GM12878 (cell line): ENCODE results near the gene SMG6. TPM values are rescaled to one million over a fixed set of nuclear protein-coding genes. Genes with fewer than 3 reads are reported as not detected.

Source experiments
- ATAC-seq: fragments of 200-7000 bp; cut with Tn5 transposase; 3 replicates; pipeline ENCODE4 v1.9.1; 2020; ENCODE audit warnings: mild to moderate bottlenecking, moderate library complexity
- BruUV-seq: library from RNA; stranded (reverse); fragments of 400-500 nt; replicated peaks from 2 replicates; lab custom pipeline; 2021; lab: Mats Ljungman, UMichigan
- CTCF ChIA-PET: fragments of 300-600 bp; sonication (Branson Sonifier 250); formaldehyde crosslinking; extraction: SDS; loops from one replicate; lab custom pipeline; 2021; ENCODE audit warnings: inconsistent platforms; lab: Yijun Ruan, JAX
- POLR2A ChIA-PET: fragments of 350-600 bp; formaldehyde crosslinking; extraction: SDS; loops from one replicate; lab custom pipeline; 2021; ENCODE audit warnings: inconsistent platforms; lab: Charles Lee
- RAD21 ChIA-PET: fragments of 300-600 bp; sonication (Branson Sonifier 250); formaldehyde crosslinking; loops from one replicate; lab custom pipeline; 2023; ENCODE audit warnings: antibody characterized with exemption; ENCODE audit not compliant: unreplicated experiment; lab: Charles Lee
- SMC1A ChIA-PET: fragments of 300-600 bp; sonication (Branson Sonifier 250); formaldehyde crosslinking; loops from one replicate; lab custom pipeline; 2023; ENCODE audit not compliant: unreplicated experiment, uncharacterized antibody; lab: Charles Lee
- DNase-seq: peaks from one replicate; pipeline ENCODE4 v3.0.0-alpha.2; 2011; ENCODE audit warnings: low read depth, low spot score
- FAIRE-seq: peaks from 3 replicates; lab custom pipeline; 2011; peaks lifted over from hg19 to GRCh38; lab: Jason Lieb, UNC
- H2AFZ ChIP-seq: 2 replicates; pipeline ENCODE4 v1.6.0; 2011; ENCODE audit warnings: low read depth, low read length, control low read depth; ENCODE audit not compliant: control insufficient read depth
- H3K27ac ChIP-seq: 2 replicates; pipeline ENCODE4 v1.5.1; 2011; ENCODE audit warnings: control low read depth; ENCODE audit not compliant: control insufficient read depth, insufficient read depth
- H3K27me3 ChIP-seq, 2 experiments: replicated peaks in 1 of 2; 2 replicates each; pipeline versions ENCODE4 v1.6.0 to v1.6.1; 2011; ENCODE audit warnings: low read length in 1 of 2; ENCODE audit not compliant: control insufficient read depth in 2 of 2, insufficient read depth in 2 of 2
- H3K36me3 ChIP-seq, 2 experiments: 2 replicates each; pipeline ENCODE4 v1.5.1; 2011; ENCODE audit warnings: low read length in 1 of 2; ENCODE audit not compliant: control insufficient read depth in 2 of 2, insufficient read depth in 2 of 2
- H3K4me1 ChIP-seq: 2 replicates; pipeline ENCODE4 v1.6.1; 2011; ENCODE audit warnings: mild to moderate bottlenecking, low read length, moderate library complexity, mixed read lengths; ENCODE audit not compliant: control insufficient read depth, insufficient read depth
- H3K4me2 ChIP-seq: 2 replicates; pipeline ENCODE4 v1.6.0; 2011; ENCODE audit warnings: control low read depth; ENCODE audit not compliant: control insufficient read depth, insufficient read depth
- H3K4me3 ChIP-seq: fragments of 200-600 bp; sonication (generic); 2 replicates; pipeline ENCODE4 v1.5.1; 2016
- H3K79me2 ChIP-seq: 2 replicates; pipeline ENCODE4 v1.6.0; 2011; ENCODE audit warnings: low read length; ENCODE audit not compliant: control insufficient read depth, insufficient read depth
- H3K9ac ChIP-seq: 2 replicates; pipeline ENCODE4 v1.8.0; 2011; ENCODE audit warnings: low read length, control low read depth, mixed read lengths; ENCODE audit not compliant: control insufficient read depth, insufficient read depth
- H3K9me3 ChIP-seq: replicated peaks from 3 replicates; pipeline ENCODE4 v1.5.1; 2011; ENCODE audit warnings: mild to moderate bottlenecking, low read length; ENCODE audit not compliant: control insufficient read depth, insufficient read depth
- H4K20me1 ChIP-seq: 2 replicates; pipeline ENCODE4 v1.6.0; 2011; ENCODE audit not compliant: control insufficient read depth, insufficient read depth
- BHLHE40 ChIP-seq, 2 experiments: fragments of 450-650 bp in 1 of 2; IDR thresholded peaks; 2 replicates each; pipeline ENCODE4 v1.6.1; 2011 to 2017; ENCODE audit warnings: low read depth in 2 of 2, borderline replicate concordance in 1 of 2, improper control_type of control experiment in 1 of 2, low read length in 1 of 2, mild to moderate bottlenecking in 1 of 2
- CREB1 ChIP-seq: IDR thresholded peaks from 2 replicates; pipeline ENCODE4 v1.6.1; 2012; ENCODE audit warnings: low read depth, mild to moderate bottlenecking, inconsistent platforms
- EGR1 ChIP-seq, 2 experiments: IDR thresholded peaks; 1 replicate in 1 of 2; 2 replicates in 1 of 2; pipeline ENCODE4 v1.6.1; 2011 to 2012; ENCODE audit warnings: low read depth in 2 of 2, low read length in 2 of 2, borderline replicate concordance in 1 of 2, mild to moderate bottlenecking in 1 of 2, moderate library complexity in 1 of 2
- ESRRA ChIP-seq: IDR thresholded peaks from 2 replicates; pipeline ENCODE4 v1.6.1; 2012; ENCODE audit warnings: mild to moderate bottlenecking, low read length, improper control_type of control experiment
- HDAC2 ChIP-seq: fragments of 200-600 bp; sonication (generic); IDR thresholded peaks from 2 replicates; pipeline ENCODE4 v1.6.1; 2017
- JUNB ChIP-seq: IDR thresholded peaks from 2 replicates; pipeline ENCODE4 v1.6.1; 2016; ENCODE audit warnings: antibody characterized with exemption, mild to moderate bottlenecking
- NFYB ChIP-seq: IDR thresholded peaks from 2 replicates; pipeline ENCODE4 v1.6.1; 2011; ENCODE audit warnings: low read depth, mild to moderate bottlenecking, low read length, improper control_type of control experiment, moderate library complexity; ENCODE audit not compliant: insufficient read depth
- NR2F1 ChIP-seq: fragments of 450-650 bp; conservative IDR thresholded peaks from 2 replicates; pipeline ENCODE4 v1.6.1; 2017; ENCODE audit warnings: mild to moderate bottlenecking
- POLR2A ChIP-seq: IDR thresholded peaks from 2 replicates; pipeline ENCODE4 v1.6.1; 2011; ENCODE audit warnings: low read depth, mild to moderate bottlenecking, low read length
- TAF1 ChIP-seq: IDR thresholded peaks from 2 replicates; pipeline ENCODE4 v1.6.1; 2011; ENCODE audit warnings: mild to moderate bottlenecking, low read depth, low read length, borderline replicate concordance
- YY1 ChIP-seq: IDR thresholded peaks from 2 replicates; pipeline ENCODE4 v1.6.1; 2011; ENCODE audit warnings: low read depth, mild to moderate bottlenecking, low read length
- WGBS: methylation state at CpG from one replicate; pipeline ENCODE4 v1.1.6; 2016; ENCODE audit warnings: low lambda C conversion rate; ENCODE audit not compliant: insufficient replicate concordance, insufficient coverage; ENCODE audit errors: missing lambda C conversion rate; 5-methylcytosine and 5-hydroxymethylcytosine counted together
- in situ Hi-C: fragments of 300-500 bp; cut with MboI; formaldehyde crosslinking; loops from 9 replicates; pipeline ENCODE4 v1.14.3; 2018; ENCODE audit warnings: mixed read lengths
- intact Hi-C: fragments of 100-400 bp; cut with micrococcal nuclease; formaldehyde crosslinking; loops from one replicate; pipeline ENCODE4 v1.14.2; 2022; ENCODE audit not compliant: unreplicated experiment
- polyA plus RNA-seq, 11 experiments: library from polyadenylated mRNA; depleted of rRNA in 4 of 11; unstranded in 6 of 11; stranded (reverse) in 5 of 11; fragments of >200 nt; fragmentation: Nextera tagmentation in 4 of 11; fragmentation: Illumina TruSeq in 1 of 11; extraction: Ambion mirVana in 4 of 11; extraction: Trizol in 1 of 11; gene quantifications; 1 replicate in 1 of 11; 2 replicates in 10 of 11; pipeline versions ENCODE4 v1.2.1 to v1.2.3, GENCODE V29; 2011 to 2016; ENCODE audit warnings: inconsistent platforms in 2 of 11, missing spikeins in 2 of 11, low read depth in 1 of 11
- total RNA-seq, 4 experiments: library from RNA; depleted of rRNA in 3 of 4; stranded (reverse); fragments of >200 nt in 3 of 4; fragmentation: Illumina TruSeq in 1 of 4; extraction: Trizol in 1 of 4; gene quantifications; 2 replicates each; pipeline versions ENCODE4 v1.2.1 to v1.2.3, GENCODE V29; 2013 to 2021
- TF ChIP-seq, protein P1 (sequence below): fragments of 450-650 bp; IDR thresholded peaks from 2 replicates; pipeline ENCODE4 v1.6.1; 2017; ENCODE audit warnings: mild to moderate bottlenecking, low read depth, inconsistent platforms; ENCODE audit not compliant: poor library complexity, severe bottlenecking
- TF ChIP-seq, protein P2 (sequence below): IDR thresholded peaks from 2 replicates; pipeline ENCODE4 v1.6.1; 2012; ENCODE audit warnings: low read depth, low read length, improper control_type of control experiment
- TF ChIP-seq, protein P3 (sequence below): fragments of 450-650 bp; conservative IDR thresholded peaks from 2 replicates; pipeline ENCODE4 v1.6.1; 2017; ENCODE audit warnings: mild to moderate bottlenecking, moderate library complexity

SMG6 gene
- total and polyA plus RNA-seq, 10 of the 15 experiments (the other 5 are each of a cell fraction or from before 2014, with no cell fraction given), result 0.58 to 28.7 (median 15.7) TPM

DNA sequence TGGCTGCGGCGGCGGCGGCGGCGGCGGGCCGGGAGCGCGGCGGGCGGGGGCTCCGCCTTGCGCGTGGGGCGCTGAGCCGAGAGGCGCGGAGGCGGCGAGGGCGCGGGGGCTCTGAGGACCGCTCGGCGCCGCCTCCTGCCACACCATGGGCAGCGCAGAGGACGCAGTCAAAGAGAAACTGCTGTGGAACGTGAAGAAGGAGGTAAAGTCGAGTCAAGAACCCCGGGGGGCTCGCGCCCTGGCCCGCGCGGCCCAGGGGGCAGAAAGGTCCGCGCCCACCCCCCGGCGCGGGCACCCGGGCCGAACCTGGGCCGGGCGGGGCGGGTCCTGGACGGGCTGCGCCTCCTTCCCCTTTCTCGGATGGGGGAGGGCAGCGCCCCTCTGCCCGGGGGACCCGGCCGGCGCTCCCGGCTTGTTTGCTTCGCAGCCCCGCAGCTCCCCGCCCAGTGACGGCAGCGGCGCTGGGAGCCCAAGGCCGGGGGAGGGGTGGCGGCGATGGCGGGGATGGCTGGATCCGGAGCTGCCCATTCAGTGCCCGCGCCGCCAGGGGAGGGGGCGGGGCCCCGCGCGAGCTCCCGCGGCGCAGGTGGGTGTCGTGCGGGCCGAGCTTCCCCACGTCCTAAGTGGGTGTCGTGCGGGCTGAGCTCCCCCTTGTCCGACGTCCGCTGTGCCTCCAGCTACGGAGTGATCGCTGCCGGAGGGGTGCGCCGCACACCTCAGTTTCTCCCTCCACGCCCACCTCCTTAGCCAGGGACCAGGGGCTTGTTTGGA, 34.1 kb upstream of the SMG6 start (continued):
- TF ChIP-seq EGR1 (IDR thresholded peaks at IDR 0.05; ENCODE audit: borderline replicate concordance in 1 of 2, low read depth in 2 of 2, low read length in 2 of 2), result 0 out of 3 replicates have a peak, but pooled peaks of 1 of the 2 experiments have one; percentile 21
- peak; percentile 24; the same call in 1 of the 2 replicates for TF ChIP-seq YY1
- TF ChIP-seq, all 136 proteins: peak for 9

DNA sequence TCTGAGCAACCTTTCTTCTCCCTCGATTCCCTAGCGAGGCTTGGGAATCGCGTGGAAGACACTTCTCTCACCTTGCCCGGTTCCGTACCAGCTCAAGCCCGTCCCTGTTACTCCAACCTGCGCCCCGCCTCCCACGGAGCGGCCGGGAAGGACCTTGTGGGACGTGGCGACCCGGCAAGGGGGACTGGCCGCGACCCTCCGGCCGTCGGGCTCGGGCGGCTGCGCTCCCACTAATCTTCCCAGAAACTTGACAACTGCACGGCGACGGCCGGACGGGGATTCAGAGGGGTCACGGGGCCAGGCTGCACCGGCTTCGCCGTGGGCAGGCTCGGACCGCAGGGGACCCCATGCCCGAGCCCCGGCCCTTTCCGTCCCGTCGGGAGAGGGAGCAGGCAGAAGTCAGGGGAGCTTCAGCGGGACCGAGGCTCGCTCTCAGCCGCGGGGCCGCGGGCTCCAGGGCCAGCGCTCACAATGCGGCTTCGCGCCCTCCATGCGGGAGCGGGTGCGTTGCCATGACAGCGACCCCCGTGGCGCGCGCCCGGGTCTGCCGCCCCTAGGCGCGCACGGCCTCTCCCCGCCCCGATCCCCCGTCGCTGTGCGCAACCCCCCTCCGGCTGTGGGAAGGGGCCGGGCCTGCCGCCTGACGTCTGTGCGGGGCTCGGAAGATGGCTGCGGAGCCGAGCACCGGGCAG, 33.4 kb upstream of the SMG6 start, which contains the start of gene SGSM2:
Gene SGSM2 (plus strand): TSS at position 650 of the 692 bp plus-strand sequence. CDS start 188 bp downstream, outside the sequence.
- Histone ChIP-seq H4K20me1 (no peaks in the 10 kb centered on the region), H3K9me3 (no peaks in the 10 kb centered on the region), H2AFZ (peak within 1 kb of the TSS; percentile 86), H3K4me3 (peak within 1 kb of the TSS; percentile 92), H3K4me1 (peaks cover 5% of the 10 kb centered on the region), H3K27ac (peak within 1 kb of the TSS; percentile 86), H3K4me2 (peak within 1 kb of the TSS; percentile 100), H3K79me2 (peaks cover 48% of the 10 kb centered on the region), H3K9ac (peak within 1 kb of the TSS; percentile 90), H3K27me3 (no peaks in the 10 kb centered on the region), H3K36me3 (peaks cover 3 to 21% of the 10 kb centered on the region in 2 experiments)
- ChIA-PET SMC1A (interaction anchor here (0.9 to 2.0 kb wide), 8 partner anchors 16 to 284 kb away, joined by 3 to 8 read pairs (median 4); no protein-coding TSS in a partner anchor), POLR2A (interaction anchor here (0.5 to 2.8 kb wide), 8 partner anchors 29 to 620 kb away, joined by 3 to 12 read pairs (median 5); partner anchors contain the start of genes SMG6 and SRR), RAD21 (interaction anchor here (0.9 to 2.6 kb wide), 11 partner anchors 15 to 620 kb away, joined by 3 to 11 read pairs (median 5); partner anchors contain the start of genes HIC1, SMG6 and SRR), CTCF (interaction anchor here (0.8 to 3.1 kb wide), 9 partner anchors 16 to 282 kb away, joined by 3 to 13 read pairs (median 5); no protein-coding TSS in a partner anchor)
- WGBS, result under 1% methylated on average over 51 of the region's 77 CpGs
- in situ Hi-C loops (no loop called here), intact Hi-C loops (loop anchor here (2.0 to 5.0 kb wide), 2 partner anchors 70 to 285 kb away; no protein-coding TSS in a partner anchor)
- FAIRE-seq (no peak), DNase-seq (no peak), ATAC-seq (peak; percentile 71)
- TSS peak; percentile 60 for BruUV-seq
- peak; percentile 83 for TF ChIP-seq YY1
- TF ChIP-seq JUNB, result no peak
- 0 out of 4 replicates have a peak, but pooled peaks of 1 of the 2 experiments have one; percentile 3 for TF ChIP-seq BHLHE40 (IDR thresholded peaks at IDR 0.05; ENCODE audit: borderline replicate concordance in 1 of 2, low read depth in 2 of 2, low read length in 1 of 2)
- no peak for TF ChIP-seq NFYB
- TF ChIP-seq, protein P1, sequence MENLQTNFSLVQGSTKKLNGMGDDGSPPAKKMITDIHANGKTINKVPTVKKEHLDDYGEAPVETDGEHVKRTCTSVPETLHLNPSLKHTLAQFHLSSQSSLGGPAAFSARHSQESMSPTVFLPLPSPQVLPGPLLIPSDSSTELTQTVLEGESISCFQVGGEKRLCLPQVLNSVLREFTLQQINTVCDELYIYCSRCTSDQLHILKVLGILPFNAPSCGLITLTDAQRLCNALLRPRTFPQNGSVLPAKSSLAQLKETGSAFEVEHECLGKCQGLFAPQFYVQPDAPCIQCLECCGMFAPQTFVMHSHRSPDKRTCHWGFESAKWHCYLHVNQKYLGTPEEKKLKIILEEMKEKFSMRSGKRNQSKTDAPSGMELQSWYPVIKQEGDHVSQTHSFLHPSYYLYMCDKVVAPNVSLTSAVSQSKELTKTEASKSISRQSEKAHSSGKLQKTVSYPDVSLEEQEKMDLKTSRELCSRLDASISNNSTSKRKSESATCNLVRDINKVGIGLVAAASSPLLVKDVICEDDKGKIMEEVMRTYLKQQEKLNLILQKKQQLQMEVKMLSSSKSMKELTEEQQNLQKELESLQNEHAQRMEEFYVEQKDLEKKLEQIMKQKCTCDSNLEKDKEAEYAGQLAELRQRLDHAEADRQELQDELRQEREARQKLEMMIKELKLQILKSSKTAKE, result no peak
- peak; percentile 41; the same call in 1 of the 2 replicates for TF ChIP-seq TAF1
- no peak for TF ChIP-seq ESRRA
- peak; percentile 35; the same call in 1 of the 2 replicates for TF ChIP-seq POLR2A
- TF ChIP-seq, protein P2, sequence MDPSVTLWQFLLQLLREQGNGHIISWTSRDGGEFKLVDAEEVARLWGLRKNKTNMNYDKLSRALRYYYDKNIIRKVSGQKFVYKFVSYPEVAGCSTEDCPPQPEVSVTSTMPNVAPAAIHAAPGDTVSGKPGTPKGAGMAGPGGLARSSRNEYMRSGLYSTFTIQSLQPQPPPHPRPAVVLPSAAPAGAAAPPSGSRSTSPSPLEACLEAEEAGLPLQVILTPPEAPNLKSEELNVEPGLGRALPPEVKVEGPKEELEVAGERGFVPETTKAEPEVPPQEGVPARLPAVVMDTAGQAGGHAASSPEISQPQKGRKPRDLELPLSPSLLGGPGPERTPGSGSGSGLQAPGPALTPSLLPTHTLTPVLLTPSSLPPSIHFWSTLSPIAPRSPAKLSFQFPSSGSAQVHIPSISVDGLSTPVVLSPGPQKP, result no peak
- peak; percentile 42 for TF ChIP-seq NR2F1
- TF ChIP-seq, protein P3, sequence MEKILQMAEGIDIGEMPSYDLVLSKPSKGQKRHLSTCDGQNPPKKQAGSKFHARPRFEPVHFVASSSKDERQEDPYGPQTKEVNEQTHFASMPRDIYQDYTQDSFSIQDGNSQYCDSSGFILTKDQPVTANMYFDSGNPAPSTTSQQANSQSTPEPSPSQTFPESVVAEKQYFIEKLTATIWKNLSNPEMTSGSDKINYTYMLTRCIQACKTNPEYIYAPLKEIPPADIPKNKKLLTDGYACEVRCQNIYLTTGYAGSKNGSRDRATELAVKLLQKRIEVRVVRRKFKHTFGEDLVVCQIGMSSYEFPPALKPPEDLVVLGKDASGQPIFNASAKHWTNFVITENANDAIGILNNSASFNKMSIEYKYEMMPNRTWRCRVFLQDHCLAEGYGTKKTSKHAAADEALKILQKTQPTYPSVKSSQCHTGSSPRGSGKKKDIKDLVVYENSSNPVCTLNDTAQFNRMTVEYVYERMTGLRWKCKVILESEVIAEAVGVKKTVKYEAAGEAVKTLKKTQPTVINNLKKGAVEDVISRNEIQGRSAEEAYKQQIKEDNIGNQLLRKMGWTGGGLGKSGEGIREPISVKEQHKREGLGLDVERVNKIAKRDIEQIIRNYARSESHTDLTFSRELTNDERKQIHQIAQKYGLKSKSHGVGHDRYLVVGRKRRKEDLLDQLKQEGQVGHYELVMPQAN, result peak; percentile 27; the same call in 1 of the 2 replicates
- no peak for TF ChIP-seq HDAC2
- 0 out of 2 replicates have a peak, but pooled peaks have one; percentile 14 for TF ChIP-seq CREB1
